ENCODE data around the gene KCNMA1. TPM values are rescaled to one million over a fixed set of nuclear protein-coding genes. Genes with fewer than 3 reads are reported as not detected.

Gene KCNMA1
- total RNA-seq, 1 experiment from 2014 or later = 20.7 TPM

GRCh38 chr10:77097625-77098024, 540.0 kb downstream of the KCNMA1 start:
- Mint-ChIP-seq H3K4me1 (ENCODE audit: low read depth, unreplicated experiment) (no peaks in the 10 kb centered on the region), H3K27ac (ENCODE audit: unreplicated experiment) (no peak overlapping the region), H3K9me3 (ENCODE audit: unreplicated experiment) (no peaks in the 10 kb centered on the region), H3K36me3 (ENCODE audit: insufficient read depth, unreplicated experiment) (peaks cover 5% of the 10 kb centered on the region), H3K4me3 (ENCODE audit: unreplicated experiment) (no peak overlapping the region), H3K27me3 (ENCODE audit: insufficient read depth, unreplicated experiment) (peaks cover 9% of the 10 kb centered on the region)
- no TSS peak for BruUV-seq (replicated peaks)
- no peak overlapping the region for H3K4me3 ChIP-seq (ENCODE audit: low read depth, low read length)
- no peak for TF ChIP-seq CTCF (IDR thresholded peaks at IDR 0.05; ENCODE audit: insufficient read depth in 1 of 2, low read depth in 1 of 2, low read length in 1 of 2, severe bottlenecking in 1 of 2, unreplicated experiment in 1 of 2)
- intact Hi-C loops (cut with micrococcal nuclease; ENCODE audit: unreplicated experiment) = no loop called here
- no peaks in the 10 kb centered on the region for H3K27me3 ChIP-seq (replicated peaks; ENCODE audit: control insufficient read depth, insufficient read depth, low read length)
- H3K36me3 ChIP-seq (ENCODE audit: control insufficient read depth, insufficient read depth, low read length) = no peaks in the 10 kb centered on the region
- no peaks in the 10 kb centered on the region for H3K4me1 ChIP-seq
- ChIA-PET CTCF (no interaction called here), POLR2A (no interaction called here)
- DNase-seq = no peak
- H3K9me3 ChIP-seq = no peaks in the 10 kb centered on the region

GRCh38 chr10:77093126-77093525, 544.5 kb downstream of the KCNMA1 start:
- no peak for DNase-seq
- BruUV-seq (replicated peaks) = no TSS peak
- Mint-ChIP-seq H3K36me3 (ENCODE audit: insufficient read depth, unreplicated experiment) (no peaks in the 10 kb centered on the region), H3K9me3 (ENCODE audit: unreplicated experiment) (no peaks in the 10 kb centered on the region), H3K27ac (ENCODE audit: unreplicated experiment) (no peak overlapping the region), H3K4me3 (ENCODE audit: unreplicated experiment) (no peak overlapping the region), H3K27me3 (ENCODE audit: insufficient read depth, unreplicated experiment) (peaks cover 9% of the 10 kb centered on the region), H3K4me1 (ENCODE audit: low read depth, unreplicated experiment) (peaks cover 7% of the 10 kb centered on the region)
- H3K4me1 ChIP-seq = peaks cover 5% of the 10 kb centered on the region; the same call in 1 of the 2 replicates
- H3K4me3 ChIP-seq (ENCODE audit: low read depth, low read length) = no peak overlapping the region
- TF ChIP-seq CTCF (IDR thresholded peaks at IDR 0.05; ENCODE audit: insufficient read depth in 1 of 2, low read depth in 1 of 2, low read length in 1 of 2, severe bottlenecking in 1 of 2, unreplicated experiment in 1 of 2) = no peak
- CTCF ChIA-PET = no interaction called here
- intact Hi-C loops (cut with micrococcal nuclease; ENCODE audit: unreplicated experiment) = no loop called here
- no peaks in the 10 kb centered on the region for H3K36me3 ChIP-seq (ENCODE audit: control insufficient read depth, insufficient read depth, low read length)
- H3K9me3 ChIP-seq = no peaks in the 10 kb centered on the region
- POLR2A ChIA-PET = no interaction called here
- H3K27me3 ChIP-seq (replicated peaks; ENCODE audit: control insufficient read depth, insufficient read depth, low read length) = no peaks in the 10 kb centered on the region

DNA sequence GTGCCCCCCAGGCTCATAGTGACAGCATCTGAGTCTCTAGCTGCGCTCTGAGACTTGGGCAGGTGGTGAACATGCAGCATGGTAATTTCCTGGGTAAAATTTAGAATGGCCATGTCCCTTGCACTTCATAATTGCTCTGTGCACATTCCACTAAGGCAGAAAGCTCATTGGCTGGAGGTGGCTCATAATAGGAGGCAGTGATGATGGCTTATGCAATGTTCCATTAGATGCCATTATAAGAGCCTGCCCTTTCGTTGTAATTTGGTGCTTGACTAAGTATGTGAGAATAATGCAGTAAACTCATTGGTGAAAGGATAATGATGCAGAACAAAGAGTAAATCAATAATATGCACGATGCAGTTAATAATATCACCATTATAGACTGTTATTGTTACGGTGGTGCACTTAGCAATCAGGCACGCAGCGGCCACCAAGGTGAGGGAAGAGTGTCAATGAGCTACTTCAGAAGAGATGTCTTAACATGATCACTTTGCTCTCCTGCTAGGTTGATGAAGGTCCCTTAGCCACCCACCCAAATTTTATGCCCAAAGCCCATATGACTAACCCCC, 545.9 kb downstream of the KCNMA1 start:
- POLR2A ChIA-PET = no interaction called here
- no peak overlapping the region for H3K4me3 Mint-ChIP-seq (ENCODE audit: unreplicated experiment)
- Histone ChIP-seq H3K9me3 (no peaks in the 10 kb centered on the region), H3K27me3 (replicated peaks; ENCODE audit: control insufficient read depth, insufficient read depth, low read length) (no peaks in the 10 kb centered on the region), H3K4me1 (peaks cover 5% of the 10 kb centered on the region; the same call in 1 of the 2 replicates), H3K36me3 (ENCODE audit: control insufficient read depth, insufficient read depth, low read length) (no peaks in the 10 kb centered on the region), H3K4me3 (ENCODE audit: low read depth, low read length) (no peak overlapping the region)
- no TSS peak for BruUV-seq (replicated peaks)
- H3K27ac Mint-ChIP-seq (ENCODE audit: unreplicated experiment) = no peak overlapping the region
- H3K36me3 Mint-ChIP-seq (ENCODE audit: insufficient read depth, unreplicated experiment) = no peaks in the 10 kb centered on the region
- H3K4me1 Mint-ChIP-seq (ENCODE audit: low read depth, unreplicated experiment) = peaks cover 7% of the 10 kb centered on the region
- intact Hi-C loops (cut with micrococcal nuclease; ENCODE audit: unreplicated experiment) = no loop called here
- no peaks in the 10 kb centered on the region for H3K9me3 Mint-ChIP-seq (ENCODE audit: unreplicated experiment)
- CTCF ChIA-PET = no interaction called here
- no peak for DNase-seq
- no peak for TF ChIP-seq CTCF (IDR thresholded peaks at IDR 0.05; ENCODE audit: insufficient read depth in 1 of 2, low read depth in 1 of 2, low read length in 1 of 2, severe bottlenecking in 1 of 2, unreplicated experiment in 1 of 2)
- peaks cover 5% of the 10 kb centered on the region for H3K27me3 Mint-ChIP-seq (ENCODE audit: insufficient read depth, unreplicated experiment)
